DMS153 (cell line): ENCODE data around the gene PEX11B.

ENCODE experiments used
- DNase-seq: peaks from one replicate; lab custom pipeline; 2025; lab: John Stamatoyannopoulos, UW

Gene PEX11B

GRCh38 chr1:145871994-145872924 lies 46.3 kb downstream of the PEX11B start:
- DNase-seq, result no peak

GRCh38 chr1:145868232-145868631 lies 50.3 kb downstream of the PEX11B start:
- DNase-seq, result no peak

- DNase-seq, result no peak
Observed at GRCh38 chr1:145863282-145864018, 55.1 kb downstream of the PEX11B start.
